WTC11 (cell line): ENCODE measurements around the gene TP53BP1. TPM values are rescaled to one million over a fixed set of nuclear protein-coding genes. Genes with fewer than 3 reads are reported as not detected.

Experiments
- ATAC-seq: fragments of 200-7000 bp; cut with Tn5 transposase; 2 replicates; pipeline ENCODE4 v1.10.0; 2021; ENCODE audit warnings: mild to moderate bottlenecking, moderate library complexity
- CTCF ChIA-PET: fragments of 300-600 bp; sonication (Branson Sonifier 250); formaldehyde crosslinking; loops from one replicate; lab custom pipeline; 2021; ENCODE audit warnings: antibody characterized with exemption; lab: Charles Lee
- POLR2A ChIA-PET: fragments of 350-600 bp; sonication (Branson Sonifier 250); formaldehyde crosslinking; loops from one replicate; lab custom pipeline; 2021; ENCODE audit warnings: antibody characterized with exemption; lab: Charles Lee
- DNase-seq: peaks from one replicate; pipeline ENCODE4 v3.0.0; 2021; ENCODE audit warnings: low spot score
- H3K27ac Mint-ChIP-seq: 2 replicates; pipeline ENCODE4 v1.8.0; 2021; ENCODE audit warnings: mixed read lengths
- H3K27me3 Mint-ChIP-seq: 2 replicates; pipeline ENCODE4 v1.8.0; 2021; ENCODE audit warnings: low read depth, mild to moderate bottlenecking, moderate library complexity, mixed read lengths
- H3K36me3 Mint-ChIP-seq: 2 replicates; pipeline ENCODE4 v1.8.0; 2021; ENCODE audit warnings: mixed read lengths
- H3K4me1 Mint-ChIP-seq: 2 replicates; pipeline ENCODE4 v1.8.0; 2022; ENCODE audit warnings: mixed read lengths
- H3K4me3 Mint-ChIP-seq: 2 replicates; pipeline ENCODE4 v1.8.0; 2021; ENCODE audit warnings: mild to moderate bottlenecking, moderate library complexity, mixed read lengths
- H3K9me3 Mint-ChIP-seq: 2 replicates; pipeline ENCODE4 v1.8.0; 2021; ENCODE audit warnings: mixed read lengths
- ESRRA ChIP-seq: sonication (generic); formaldehyde crosslinking; IDR thresholded peaks from 2 replicates; pipeline ENCODE4 v1.8.1; 2022; ENCODE audit warnings: mild to moderate bottlenecking, missing genetic modification reagents, borderline replicate concordance
- FOXJ3 ChIP-seq: sonication (generic); formaldehyde crosslinking; IDR thresholded peaks from 2 replicates; pipeline ENCODE4 v1.9.0; 2021; ENCODE audit warnings: missing genetic modification reagents, mild to moderate bottlenecking, borderline replicate concordance
- GTF2I ChIP-seq: fragments of 250-450 bp; sonication (Bioruptor Pico); conservative IDR thresholded peaks from 2 replicates; pipeline ENCODE4 v1.4.0; 2021; ENCODE audit warnings: mild to moderate bottlenecking
- MYBL2 ChIP-seq: sonication (generic); formaldehyde crosslinking; IDR thresholded peaks from 2 replicates; pipeline ENCODE4 v1.8.1; 2023; ENCODE audit warnings: mild to moderate bottlenecking, moderate library complexity, missing genetic modification reagents
- NR3C1 ChIP-seq: sonication (generic); formaldehyde crosslinking; conservative IDR thresholded peaks from 2 replicates; pipeline ENCODE4 v1.8.1; 2023; ENCODE audit warnings: low read depth, mild to moderate bottlenecking, missing genetic modification reagents
- SOX15 ChIP-seq: fragments of 250-450 bp; sonication (Bioruptor Pico); IDR thresholded peaks from 2 replicates; pipeline ENCODE4 v1.9.0; 2021; ENCODE audit warnings: mild to moderate bottlenecking
- TEAD1 ChIP-seq: sonication (generic); formaldehyde crosslinking; IDR thresholded peaks from 2 replicates; pipeline ENCODE4 v1.8.0; 2022; ENCODE audit warnings: mild to moderate bottlenecking, missing genetic modification reagents
- ZNF416 ChIP-seq: fragments of 250-450 bp; sonication (Bioruptor Pico); IDR thresholded peaks from 2 replicates; pipeline ENCODE4 v1.9.0; 2021; ENCODE audit warnings: mild to moderate bottlenecking, inconsistent platforms
- ZNF423 ChIP-seq: fragments of 250-450 bp; sonication (Bioruptor Pico); IDR thresholded peaks from 2 replicates; pipeline ENCODE4 v2.1.2; 2022; ENCODE audit warnings: mild to moderate bottlenecking, moderate library complexity
- total RNA-seq: library from RNA; stranded (reverse); gene quantifications from 3 replicates; pipeline ENCODE4 v1.2.3, GENCODE V29; 2021
- TF ChIP-seq, protein P1 (sequence below): sonication (generic); formaldehyde crosslinking; IDR thresholded peaks from 2 replicates; pipeline ENCODE4 v1.8.1; 2022; ENCODE audit warnings: mild to moderate bottlenecking, missing genetic modification reagents, moderate library complexity, borderline replicate concordance
- TF ChIP-seq, protein P2 (sequence below): sonication (generic); formaldehyde crosslinking; conservative IDR thresholded peaks from 2 replicates; pipeline ENCODE4 v1.8.1; 2023; ENCODE audit warnings: mild to moderate bottlenecking, low read depth, missing genetic modification reagents, moderate library complexity
- TF ChIP-seq, protein P3 (sequence below): sonication (generic); formaldehyde crosslinking; IDR thresholded peaks from 2 replicates; pipeline ENCODE4 v1.8.0; 2023; ENCODE audit warnings: mild to moderate bottlenecking, missing genetic modification reagents
- TF ChIP-seq, protein P4 (sequence below): fragments of 250-450 bp; sonication (Bioruptor Pico); IDR thresholded peaks from 2 replicates; pipeline ENCODE4 v1.9.0; 2021; ENCODE audit warnings: mild to moderate bottlenecking, borderline replicate concordance
- TF ChIP-seq, protein P5 (sequence below): sonication (generic); formaldehyde crosslinking; IDR thresholded peaks from 2 replicates; pipeline ENCODE4 v1.8.1; 2022; ENCODE audit warnings: low read depth, missing genetic modification reagents, borderline replicate concordance
- TF ChIP-seq, protein P6 (sequence below): fragments of 250-450 bp; sonication (Bioruptor Pico); IDR thresholded peaks from 2 replicates; pipeline ENCODE4 v1.9.0; 2021; ENCODE audit warnings: moderate library complexity, mild to moderate bottlenecking, inconsistent platforms, borderline replicate concordance
- TF ChIP-seq, protein P7 (sequence below): sonication (generic); formaldehyde crosslinking; IDR thresholded peaks from 2 replicates; pipeline ENCODE4 v1.8.0; 2022; ENCODE audit warnings: mild to moderate bottlenecking, missing genetic modification reagents
- TF ChIP-seq, protein P8 (sequence below): sonication (generic); formaldehyde crosslinking; IDR thresholded peaks from 2 replicates; pipeline ENCODE4 v1.8.0; 2022; ENCODE audit warnings: mild to moderate bottlenecking, missing genetic modification reagents
- TF ChIP-seq, protein P9 (sequence below): fragments of 250-450 bp; sonication (Bioruptor Pico); IDR thresholded peaks from 2 replicates; pipeline ENCODE4 v2.1.2; 2022; ENCODE audit warnings: mild to moderate bottlenecking, moderate library complexity

Gene TP53BP1
- total RNA-seq, 1 experiment from 2014 or later, result 67.1 TPM

DNA sequence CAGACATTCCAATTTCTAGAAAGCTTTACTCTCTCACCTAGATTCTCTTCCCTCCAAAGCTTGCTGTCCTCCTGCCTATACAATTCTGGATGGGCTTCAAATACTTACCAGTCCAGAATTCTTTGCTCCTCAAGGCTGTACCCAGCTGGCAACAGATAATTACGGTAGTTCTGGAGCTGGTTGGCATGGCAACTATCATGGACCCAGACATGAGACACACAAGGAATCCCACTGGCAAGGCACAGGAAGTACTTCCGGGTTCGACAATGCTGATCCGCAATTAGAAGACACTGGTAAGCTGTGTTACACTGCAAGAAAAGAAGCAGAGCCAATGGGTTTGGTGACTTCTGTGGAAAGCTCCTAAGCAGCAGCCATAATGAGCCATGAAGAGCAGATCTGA is 84.2 kb downstream of the TP53BP1 start (continued):
- TF ChIP-seq, protein P1, sequence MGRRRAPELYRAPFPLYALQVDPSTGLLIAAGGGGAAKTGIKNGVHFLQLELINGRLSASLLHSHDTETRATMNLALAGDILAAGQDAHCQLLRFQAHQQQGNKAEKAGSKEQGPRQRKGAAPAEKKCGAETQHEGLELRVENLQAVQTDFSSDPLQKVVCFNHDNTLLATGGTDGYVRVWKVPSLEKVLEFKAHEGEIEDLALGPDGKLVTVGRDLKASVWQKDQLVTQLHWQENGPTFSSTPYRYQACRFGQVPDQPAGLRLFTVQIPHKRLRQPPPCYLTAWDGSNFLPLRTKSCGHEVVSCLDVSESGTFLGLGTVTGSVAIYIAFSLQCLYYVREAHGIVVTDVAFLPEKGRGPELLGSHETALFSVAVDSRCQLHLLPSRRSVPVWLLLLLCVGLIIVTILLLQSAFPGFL (CRISPR knock-in tag), result no peak
- TF ChIP-seq TEAD1 (CRISPR knock-in tag) (no peak), SOX15 (CRISPR knock-in tag) (no peak), ZNF416 (CRISPR knock-in tag) (no peak), MYBL2 (CRISPR knock-in tag) (no peak), FOXJ3 (CRISPR knock-in tag) (no peak)

DNA sequence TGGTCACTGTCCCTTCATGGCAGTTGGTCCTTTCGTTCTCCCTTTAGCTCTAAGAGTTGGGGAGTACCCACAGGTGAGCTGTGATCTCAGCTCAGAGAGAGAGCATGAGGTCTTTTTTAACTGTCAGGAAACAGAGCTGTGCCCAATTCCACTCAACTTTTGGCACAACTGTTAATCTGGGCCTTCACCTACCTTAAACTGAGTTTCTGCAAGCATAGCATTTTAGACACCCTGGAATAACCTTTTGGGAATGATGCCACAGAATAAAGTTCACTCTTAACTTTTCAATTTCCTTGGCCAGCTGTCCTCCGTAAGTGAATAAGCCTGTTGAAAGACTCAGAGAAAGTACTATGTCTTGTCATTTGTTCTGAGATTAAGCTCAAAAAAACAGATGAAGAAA is 86.1 kb downstream of the TP53BP1 start:
- Mint-ChIP-seq H3K36me3 (peaks cover 81% of the 10 kb centered on the region), H3K27ac (no peak overlapping the region), H3K9me3 (no peaks in the 10 kb centered on the region), H3K4me1 (no peaks in the 10 kb centered on the region), H3K27me3 (no peaks in the 10 kb centered on the region), H3K4me3 (no peak overlapping the region)
- no peak for ATAC-seq
- ChIA-PET POLR2A (interaction anchor here (0.7 kb wide), 1 partner anchor 12 kb away, joined by 3 read pairs; no protein-coding TSS in a partner anchor), CTCF (interaction anchor here (1.2 kb wide), 1 partner anchor 31 kb away, joined by 3 read pairs; no protein-coding TSS in a partner anchor)
- DNase-seq, result no peak
- TF ChIP-seq, protein P2, sequence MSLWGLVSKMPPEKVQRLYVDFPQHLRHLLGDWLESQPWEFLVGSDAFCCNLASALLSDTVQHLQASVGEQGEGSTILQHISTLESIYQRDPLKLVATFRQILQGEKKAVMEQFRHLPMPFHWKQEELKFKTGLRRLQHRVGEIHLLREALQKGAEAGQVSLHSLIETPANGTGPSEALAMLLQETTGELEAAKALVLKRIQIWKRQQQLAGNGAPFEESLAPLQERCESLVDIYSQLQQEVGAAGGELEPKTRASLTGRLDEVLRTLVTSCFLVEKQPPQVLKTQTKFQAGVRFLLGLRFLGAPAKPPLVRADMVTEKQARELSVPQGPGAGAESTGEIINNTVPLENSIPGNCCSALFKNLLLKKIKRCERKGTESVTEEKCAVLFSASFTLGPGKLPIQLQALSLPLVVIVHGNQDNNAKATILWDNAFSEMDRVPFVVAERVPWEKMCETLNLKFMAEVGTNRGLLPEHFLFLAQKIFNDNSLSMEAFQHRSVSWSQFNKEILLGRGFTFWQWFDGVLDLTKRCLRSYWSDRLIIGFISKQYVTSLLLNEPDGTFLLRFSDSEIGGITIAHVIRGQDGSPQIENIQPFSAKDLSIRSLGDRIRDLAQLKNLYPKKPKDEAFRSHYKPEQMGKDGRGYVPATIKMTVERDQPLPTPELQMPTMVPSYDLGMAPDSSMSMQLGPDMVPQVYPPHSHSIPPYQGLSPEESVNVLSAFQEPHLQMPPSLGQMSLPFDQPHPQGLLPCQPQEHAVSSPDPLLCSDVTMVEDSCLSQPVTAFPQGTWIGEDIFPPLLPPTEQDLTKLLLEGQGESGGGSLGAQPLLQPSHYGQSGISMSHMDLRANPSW (CRISPR knock-in tag), result no peak
- TF ChIP-seq FOXJ3 (CRISPR knock-in tag), result no peak
- no peak for TF ChIP-seq ESRRA
- TF ChIP-seq NR3C1 (CRISPR knock-in tag), result no peak
- TF ChIP-seq, protein P3, sequence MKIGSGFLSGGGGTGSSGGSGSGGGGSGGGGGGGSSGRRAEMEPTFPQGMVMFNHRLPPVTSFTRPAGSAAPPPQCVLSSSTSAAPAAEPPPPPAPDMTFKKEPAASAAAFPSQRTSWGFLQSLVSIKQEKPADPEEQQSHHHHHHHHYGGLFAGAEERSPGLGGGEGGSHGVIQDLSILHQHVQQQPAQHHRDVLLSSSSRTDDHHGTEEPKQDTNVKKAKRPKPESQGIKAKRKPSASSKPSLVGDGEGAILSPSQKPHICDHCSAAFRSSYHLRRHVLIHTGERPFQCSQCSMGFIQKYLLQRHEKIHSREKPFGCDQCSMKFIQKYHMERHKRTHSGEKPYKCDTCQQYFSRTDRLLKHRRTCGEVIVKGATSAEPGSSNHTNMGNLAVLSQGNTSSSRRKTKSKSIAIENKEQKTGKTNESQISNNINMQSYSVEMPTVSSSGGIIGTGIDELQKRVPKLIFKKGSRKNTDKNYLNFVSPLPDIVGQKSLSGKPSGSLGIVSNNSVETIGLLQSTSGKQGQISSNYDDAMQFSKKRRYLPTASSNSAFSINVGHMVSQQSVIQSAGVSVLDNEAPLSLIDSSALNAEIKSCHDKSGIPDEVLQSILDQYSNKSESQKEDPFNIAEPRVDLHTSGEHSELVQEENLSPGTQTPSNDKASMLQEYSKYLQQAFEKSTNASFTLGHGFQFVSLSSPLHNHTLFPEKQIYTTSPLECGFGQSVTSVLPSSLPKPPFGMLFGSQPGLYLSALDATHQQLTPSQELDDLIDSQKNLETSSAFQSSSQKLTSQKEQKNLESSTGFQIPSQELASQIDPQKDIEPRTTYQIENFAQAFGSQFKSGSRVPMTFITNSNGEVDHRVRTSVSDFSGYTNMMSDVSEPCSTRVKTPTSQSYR (CRISPR knock-in tag), result no peak
- TF ChIP-seq, protein P1 (CRISPR knock-in tag), result no peak
- TF ChIP-seq GTF2I (CRISPR knock-in tag), result no peak
- TF ChIP-seq, protein P4, sequence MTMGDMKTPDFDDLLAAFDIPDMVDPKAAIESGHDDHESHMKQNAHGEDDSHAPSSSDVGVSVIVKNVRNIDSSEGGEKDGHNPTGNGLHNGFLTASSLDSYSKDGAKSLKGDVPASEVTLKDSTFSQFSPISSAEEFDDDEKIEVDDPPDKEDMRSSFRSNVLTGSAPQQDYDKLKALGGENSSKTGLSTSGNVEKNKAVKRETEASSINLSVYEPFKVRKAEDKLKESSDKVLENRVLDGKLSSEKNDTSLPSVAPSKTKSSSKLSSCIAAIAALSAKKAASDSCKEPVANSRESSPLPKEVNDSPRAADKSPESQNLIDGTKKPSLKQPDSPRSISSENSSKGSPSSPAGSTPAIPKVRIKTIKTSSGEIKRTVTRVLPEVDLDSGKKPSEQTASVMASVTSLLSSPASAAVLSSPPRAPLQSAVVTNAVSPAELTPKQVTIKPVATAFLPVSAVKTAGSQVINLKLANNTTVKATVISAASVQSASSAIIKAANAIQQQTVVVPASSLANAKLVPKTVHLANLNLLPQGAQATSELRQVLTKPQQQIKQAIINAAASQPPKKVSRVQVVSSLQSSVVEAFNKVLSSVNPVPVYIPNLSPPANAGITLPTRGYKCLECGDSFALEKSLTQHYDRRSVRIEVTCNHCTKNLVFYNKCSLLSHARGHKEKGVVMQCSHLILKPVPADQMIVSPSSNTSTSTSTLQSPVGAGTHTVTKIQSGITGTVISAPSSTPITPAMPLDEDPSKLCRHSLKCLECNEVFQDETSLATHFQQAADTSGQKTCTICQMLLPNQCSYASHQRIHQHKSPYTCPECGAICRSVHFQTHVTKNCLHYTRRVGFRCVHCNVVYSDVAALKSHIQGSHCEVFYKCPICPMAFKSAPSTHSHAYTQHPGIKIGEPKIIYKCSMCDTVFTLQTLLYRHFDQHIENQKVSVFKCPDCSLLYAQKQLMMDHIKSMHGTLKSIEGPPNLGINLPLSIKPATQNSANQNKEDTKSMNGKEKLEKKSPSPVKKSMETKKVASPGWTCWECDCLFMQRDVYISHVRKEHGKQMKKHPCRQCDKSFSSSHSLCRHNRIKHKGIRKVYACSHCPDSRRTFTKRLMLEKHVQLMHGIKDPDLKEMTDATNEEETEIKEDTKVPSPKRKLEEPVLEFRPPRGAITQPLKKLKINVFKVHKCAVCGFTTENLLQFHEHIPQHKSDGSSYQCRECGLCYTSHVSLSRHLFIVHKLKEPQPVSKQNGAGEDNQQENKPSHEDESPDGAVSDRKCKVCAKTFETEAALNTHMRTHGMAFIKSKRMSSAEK (CRISPR knock-in tag), result no peak
- TF ChIP-seq, protein P5, sequence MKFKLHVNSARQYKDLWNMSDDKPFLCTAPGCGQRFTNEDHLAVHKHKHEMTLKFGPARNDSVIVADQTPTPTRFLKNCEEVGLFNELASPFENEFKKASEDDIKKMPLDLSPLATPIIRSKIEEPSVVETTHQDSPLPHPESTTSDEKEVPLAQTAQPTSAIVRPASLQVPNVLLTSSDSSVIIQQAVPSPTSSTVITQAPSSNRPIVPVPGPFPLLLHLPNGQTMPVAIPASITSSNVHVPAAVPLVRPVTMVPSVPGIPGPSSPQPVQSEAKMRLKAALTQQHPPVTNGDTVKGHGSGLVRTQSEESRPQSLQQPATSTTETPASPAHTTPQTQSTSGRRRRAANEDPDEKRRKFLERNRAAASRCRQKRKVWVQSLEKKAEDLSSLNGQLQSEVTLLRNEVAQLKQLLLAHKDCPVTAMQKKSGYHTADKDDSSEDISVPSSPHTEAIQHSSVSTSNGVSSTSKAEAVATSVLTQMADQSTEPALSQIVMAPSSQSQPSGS, result no peak
- TF ChIP-seq, protein P6, sequence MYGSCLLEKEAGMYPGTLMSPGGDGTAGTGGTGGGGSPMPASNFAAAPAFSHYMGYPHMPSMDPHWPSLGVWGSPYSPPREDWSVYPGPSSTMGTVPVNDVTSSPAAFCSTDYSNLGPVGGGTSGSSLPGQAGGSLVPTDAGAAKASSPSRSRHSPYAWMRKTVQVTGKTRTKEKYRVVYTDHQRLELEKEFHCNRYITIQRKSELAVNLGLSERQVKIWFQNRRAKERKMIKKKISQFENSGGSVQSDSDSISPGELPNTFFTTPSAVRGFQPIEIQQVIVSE (CRISPR knock-in tag), result no peak
- TF ChIP-seq, protein P7, sequence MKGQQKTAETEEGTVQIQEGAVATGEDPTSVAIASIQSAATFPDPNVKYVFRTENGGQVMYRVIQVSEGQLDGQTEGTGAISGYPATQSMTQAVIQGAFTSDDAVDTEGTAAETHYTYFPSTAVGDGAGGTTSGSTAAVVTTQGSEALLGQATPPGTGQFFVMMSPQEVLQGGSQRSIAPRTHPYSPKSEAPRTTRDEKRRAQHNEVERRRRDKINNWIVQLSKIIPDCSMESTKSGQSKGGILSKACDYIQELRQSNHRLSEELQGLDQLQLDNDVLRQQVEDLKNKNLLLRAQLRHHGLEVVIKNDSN (CRISPR knock-in tag), result no peak
- TF ChIP-seq, protein P8, sequence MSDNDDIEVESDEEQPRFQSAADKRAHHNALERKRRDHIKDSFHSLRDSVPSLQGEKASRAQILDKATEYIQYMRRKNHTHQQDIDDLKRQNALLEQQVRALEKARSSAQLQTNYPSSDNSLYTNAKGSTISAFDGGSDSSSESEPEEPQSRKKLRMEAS (CRISPR knock-in tag), result no peak
- TF ChIP-seq, protein P9, sequence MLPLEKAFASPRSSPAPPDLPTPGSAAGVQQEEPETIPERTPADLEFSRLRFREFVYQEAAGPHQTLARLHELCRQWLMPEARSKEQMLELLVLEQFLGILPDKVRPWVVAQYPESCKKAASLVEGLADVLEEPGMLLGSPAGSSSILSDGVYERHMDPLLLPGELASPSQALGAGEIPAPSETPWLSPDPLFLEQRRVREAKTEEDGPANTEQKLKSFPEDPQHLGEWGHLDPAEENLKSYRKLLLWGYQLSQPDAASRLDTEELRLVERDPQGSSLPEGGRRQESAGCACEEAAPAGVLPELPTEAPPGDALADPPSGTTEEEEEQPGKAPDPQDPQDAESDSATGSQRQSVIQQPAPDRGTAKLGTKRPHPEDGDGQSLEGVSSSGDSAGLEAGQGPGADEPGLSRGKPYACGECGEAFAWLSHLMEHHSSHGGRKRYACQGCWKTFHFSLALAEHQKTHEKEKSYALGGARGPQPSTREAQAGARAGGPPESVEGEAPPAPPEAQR (CRISPR knock-in tag), result no peak
- no peak for TF ChIP-seq ZNF423
